GM21447 (cell line): ENCODE results near the gene LRRC47.

Experiments
- ATAC-seq: cut with Tn5 transposase; IDR thresholded peaks from one replicate; pipeline ENCODE4 v1.9.1; 2021; ENCODE audit not compliant: unreplicated experiment

The LRRC47 gene

DNA sequence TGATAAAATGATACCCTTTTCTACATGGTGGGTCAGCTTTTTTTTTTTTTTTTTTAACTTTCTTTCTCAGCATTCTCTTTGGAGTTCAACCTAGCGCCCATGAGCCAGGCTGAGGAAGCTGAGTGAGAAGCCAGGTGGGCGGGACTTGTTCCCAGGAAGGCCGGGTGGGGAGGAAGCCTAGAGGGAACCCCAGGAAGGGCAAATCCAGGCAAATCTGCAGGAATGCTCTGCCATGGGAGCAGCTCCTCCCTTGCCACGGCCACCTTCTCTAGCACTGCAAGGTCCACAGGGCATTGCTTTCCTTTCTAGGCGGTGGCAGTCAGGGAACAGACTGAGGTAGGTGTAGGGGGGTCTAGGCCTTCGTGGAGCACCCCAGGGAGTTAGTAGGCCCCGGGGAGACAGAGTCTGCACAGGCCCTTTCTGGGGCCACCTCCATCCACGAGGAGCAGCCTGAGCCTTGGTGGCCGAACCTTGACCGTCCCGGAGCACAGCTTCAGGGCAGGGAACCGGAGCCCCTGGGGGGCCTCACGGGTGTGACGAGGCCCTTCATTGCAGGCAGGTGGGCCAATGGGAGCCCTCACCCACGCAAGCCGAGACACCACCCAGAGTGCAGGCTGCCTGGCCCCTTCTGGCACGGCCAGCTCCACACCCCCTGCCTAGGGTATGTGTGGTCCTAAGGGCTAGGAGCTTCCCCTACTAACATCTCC, 62.3 kb downstream of the LRRC47 start:
- no peak for ATAC-seq

DNA sequence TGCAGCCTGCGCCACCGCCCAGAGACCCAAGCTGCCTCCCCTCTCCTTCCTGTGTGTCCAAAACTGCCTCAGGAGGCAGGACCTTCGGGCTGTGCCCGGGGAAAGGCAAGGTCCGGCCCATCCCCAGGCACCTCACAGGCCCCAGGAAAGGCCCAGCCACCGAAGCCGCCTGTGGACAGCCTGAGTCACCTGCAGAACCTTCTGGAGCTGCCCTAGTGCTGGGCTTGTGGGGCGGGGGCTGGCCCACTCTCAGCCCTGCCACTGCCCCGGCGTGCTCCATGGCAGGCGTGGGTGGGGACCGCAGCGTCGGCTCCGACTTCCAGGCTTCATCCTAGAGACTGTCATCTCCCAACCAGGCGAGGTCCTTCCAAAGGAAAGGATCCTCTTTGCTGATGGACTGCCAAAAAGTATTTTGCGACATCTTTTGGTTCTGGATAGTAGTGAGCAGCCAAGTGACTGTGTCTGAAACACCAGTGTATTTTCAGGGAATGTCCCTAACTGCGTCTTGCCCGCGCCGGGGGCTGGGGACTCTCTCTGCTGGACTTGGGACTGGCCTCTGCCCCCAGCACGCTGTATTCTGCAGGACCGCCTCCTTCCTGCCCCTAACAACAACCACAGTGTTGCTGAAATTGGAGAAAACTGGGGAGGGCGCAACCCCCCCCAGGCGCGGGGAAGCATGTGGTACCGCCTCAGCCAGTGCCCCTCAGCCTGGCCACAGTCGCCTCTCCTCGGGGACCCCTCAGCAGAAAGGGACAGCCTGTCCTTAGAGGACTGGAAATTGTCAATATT, 63.0 kb downstream of the LRRC47 start:
- no peak for ATAC-seq

DNA sequence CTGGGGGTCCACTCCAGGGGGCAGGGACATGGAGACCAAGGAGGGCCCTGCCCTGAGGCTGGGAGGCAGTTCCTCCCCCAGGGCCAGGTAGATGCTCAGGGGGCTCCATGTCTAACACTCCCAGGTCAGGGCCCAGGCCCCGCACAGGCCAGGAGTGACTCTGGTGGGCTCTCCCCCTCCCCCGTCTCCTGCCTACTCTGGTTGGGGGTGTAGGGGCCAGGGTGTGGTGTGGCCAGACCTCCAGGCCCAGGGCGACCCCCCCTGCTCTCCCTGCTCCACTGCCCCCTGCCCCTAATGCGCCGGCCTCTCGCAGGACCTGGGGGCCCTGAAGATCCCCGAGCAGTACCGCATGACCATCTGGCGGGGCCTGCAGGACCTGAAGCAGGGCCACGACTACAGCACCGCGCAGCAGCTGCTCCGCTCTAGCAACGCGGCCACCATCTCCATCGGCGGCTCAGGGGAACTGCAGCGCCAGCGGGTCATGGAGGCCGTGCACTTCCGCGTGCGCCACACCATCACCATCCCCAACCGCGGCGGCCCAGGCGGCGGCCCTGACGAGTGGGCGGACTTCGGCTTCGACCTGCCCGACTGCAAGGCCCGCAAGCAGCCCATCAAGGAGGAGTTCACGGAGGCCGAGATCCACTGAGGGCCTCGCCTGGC, 63.7 kb downstream of the LRRC47 start:
- ATAC-seq: no peak

DNA sequence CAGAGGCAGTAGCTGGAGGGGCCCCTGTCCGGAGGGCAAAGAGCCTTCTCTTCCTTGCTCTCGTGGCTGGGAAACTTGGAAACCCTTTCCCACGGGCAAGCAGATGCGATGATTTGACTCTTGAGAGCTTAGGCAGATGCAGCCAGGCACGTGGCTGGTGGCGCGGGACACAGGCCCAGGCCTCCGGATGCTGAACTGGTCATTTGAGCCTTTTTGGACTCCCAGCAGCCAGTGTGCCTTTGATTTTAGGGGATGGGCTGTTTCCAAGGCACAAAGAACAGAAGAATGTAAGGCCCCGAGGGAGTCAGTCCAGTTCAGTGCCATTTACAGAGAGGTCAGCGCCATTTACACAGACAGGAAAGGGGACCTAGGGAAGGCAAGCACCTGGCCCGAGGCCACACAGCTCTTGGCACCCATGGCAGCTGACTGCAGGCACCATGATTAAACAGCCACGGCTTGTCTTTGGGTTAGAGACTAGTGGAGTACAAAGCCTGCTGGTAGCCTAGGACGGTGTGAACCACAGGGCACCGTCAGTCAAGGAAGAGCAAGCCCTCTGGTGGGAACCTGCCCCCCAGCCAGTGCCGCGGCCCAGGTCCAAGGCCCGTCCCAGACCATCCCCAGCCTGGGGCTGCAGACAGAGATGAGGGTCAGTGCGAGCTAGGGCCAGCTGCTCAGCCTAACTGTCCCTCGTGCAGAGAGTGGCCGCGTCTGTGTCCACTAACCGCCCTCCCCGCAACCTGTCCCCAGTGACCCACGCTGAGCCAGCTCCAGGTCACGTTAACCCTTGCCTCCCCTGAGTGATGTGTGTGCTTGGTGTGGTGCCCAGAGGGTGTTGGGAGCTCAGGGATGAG, 64.5 kb downstream of the LRRC47 start:
- no peak for ATAC-seq

DNA sequence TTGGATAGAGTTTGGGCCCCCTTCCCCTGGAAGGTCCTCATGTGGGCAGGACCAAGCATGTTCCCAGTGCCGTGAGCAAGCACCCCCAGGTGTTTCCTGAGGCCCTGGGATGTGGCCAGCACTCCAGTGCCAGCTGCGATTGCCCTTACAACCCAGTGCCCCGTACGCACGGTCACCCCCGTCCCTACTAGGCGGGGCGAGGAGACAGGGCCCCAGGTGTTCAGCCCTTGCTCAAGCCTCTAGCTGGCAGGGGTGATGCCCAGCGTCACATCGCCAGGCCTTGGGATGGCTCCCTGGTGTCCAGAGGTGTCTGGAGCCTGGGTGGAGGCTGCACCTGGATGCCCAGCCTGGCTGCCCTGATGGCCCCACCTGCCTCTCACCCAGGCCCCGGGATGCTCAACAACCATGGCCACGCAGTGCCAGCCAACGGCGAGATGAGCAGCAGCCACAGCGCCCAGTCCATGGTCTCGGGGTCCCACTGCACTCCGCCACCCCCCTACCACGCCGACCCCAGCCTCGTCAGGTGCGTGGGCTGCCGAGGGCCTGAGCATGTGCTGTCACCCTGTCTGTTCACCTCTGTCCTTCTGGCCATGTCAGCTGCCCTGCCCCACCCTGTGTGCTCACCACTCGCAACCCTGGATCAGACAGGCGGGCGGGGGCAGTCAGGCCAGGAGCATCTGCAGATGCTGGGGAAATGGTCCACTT, 65.6 kb downstream of the LRRC47 start:
- ATAC-seq: no peak

DNA sequence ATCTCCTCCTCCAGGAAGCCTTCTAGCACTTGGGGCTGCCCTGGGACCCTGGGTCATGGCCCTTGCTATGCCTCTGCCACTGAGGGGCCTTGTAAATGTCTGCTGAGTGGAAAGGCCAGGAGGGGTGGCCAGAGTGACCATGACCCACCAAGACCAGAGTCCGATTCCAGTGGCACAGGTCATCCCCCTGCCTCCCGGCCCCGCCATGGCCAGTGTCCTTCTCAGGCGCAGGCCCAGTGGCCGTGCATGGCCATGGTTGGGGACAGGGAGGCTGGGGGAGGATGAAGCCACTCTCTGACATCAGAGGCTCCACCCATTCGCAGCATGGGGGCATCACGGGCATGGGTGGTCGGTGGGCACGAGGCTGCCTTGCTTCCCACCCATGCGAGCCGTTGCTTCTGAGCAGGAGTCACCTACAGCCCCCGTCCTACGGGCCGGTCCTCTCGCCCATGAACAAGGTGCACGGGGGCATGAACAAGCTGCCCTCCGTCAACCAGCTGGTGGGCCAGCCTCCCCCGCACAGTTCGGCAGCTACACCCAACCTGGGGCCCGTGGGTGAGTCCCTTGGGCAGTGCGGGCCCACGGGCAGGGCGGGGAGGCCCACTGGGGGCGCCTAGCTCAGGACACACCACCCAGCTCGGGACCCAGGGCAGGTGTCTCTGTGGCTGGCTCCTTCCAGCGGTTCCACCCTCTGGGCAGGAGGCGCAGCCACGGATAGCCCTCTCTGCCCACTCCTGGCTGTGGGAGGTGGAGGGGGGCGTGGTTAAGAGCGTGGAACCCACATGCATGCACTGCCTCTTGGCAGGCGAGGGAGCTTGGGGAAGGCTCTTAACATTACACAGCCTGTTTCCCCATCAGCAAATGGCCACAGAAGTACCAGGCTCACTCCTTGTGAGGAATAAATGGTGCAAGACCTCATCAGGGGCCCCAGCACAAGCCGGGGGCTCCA, 66.4 kb downstream of the LRRC47 start:
- ATAC-seq: no peak
